MM.1S (cell line): ENCODE data around the gene PSAPL1.

Experiments
- DNase-seq: peaks from one replicate; pipeline ENCODE4 v3.0.0-alpha.2; 2015
- H2AFZ ChIP-seq: fragments of 300-600 bp; sonication (generic); 2 replicates; pipeline ENCODE4 v1.6.0; 2016; ENCODE audit warnings: antibody characterized with exemption, low read length
- H3F3A ChIP-seq: fragments of 300-600 bp; sonication (generic); 2 replicates; pipeline ENCODE4 v1.6.1; 2016; ENCODE audit warnings: mild to moderate bottlenecking, antibody characterized with exemption, low read length, moderate library complexity, mixed read lengths; ENCODE audit not compliant: insufficient read depth
- H3K27ac ChIP-seq: fragments of 300-600 bp; sonication (generic); 2 replicates; pipeline ENCODE4 v1.5.1; 2016; ENCODE audit warnings: mild to moderate bottlenecking, low read length
- H3K27me3 ChIP-seq: fragments of 300-600 bp; sonication (generic); replicated peaks from 2 replicates; pipeline ENCODE4 v1.6.0; 2016; ENCODE audit warnings: low read length; ENCODE audit not compliant: insufficient read depth
- H3K36me3 ChIP-seq: fragments of 300-600 bp; sonication (generic); replicated peaks from 2 replicates; pipeline ENCODE4 v1.6.1; 2016; ENCODE audit warnings: mild to moderate bottlenecking, low read length, mixed read lengths; ENCODE audit not compliant: insufficient read depth
- H3K4me1 ChIP-seq: fragments of 300-600 bp; sonication (generic); 2 replicates; pipeline ENCODE4 v1.6.1; 2016; ENCODE audit warnings: low read length, mixed read lengths
- H3K4me2 ChIP-seq: fragments of 300-600 bp; sonication (generic); 2 replicates; pipeline ENCODE4 v1.6.0; 2016; ENCODE audit warnings: low read depth, low read length
- H3K4me3 ChIP-seq: fragments of 300-600 bp; sonication (generic); 2 replicates; pipeline ENCODE4 v1.5.1; 2016; ENCODE audit warnings: low read length, mixed read lengths
- H3K79me2 ChIP-seq: fragments of 300-600 bp; sonication (generic); 2 replicates; pipeline ENCODE4 v1.6.1; 2016; ENCODE audit warnings: mixed run types, low read length, mixed read lengths
- H3K9ac ChIP-seq: fragments of 300-600 bp; sonication (generic); 2 replicates; pipeline ENCODE4 v1.6.1; 2016; ENCODE audit warnings: low read length, mixed read lengths
- H3K9me2 ChIP-seq: fragments of 300-600 bp; sonication (generic); replicated peaks from 2 replicates; pipeline ENCODE4 v1.6.1; 2016; ENCODE audit warnings: mild to moderate bottlenecking, low read length, mixed read lengths; ENCODE audit not compliant: insufficient read depth
- H3K9me3 ChIP-seq: fragments of 300-600 bp; sonication (generic); replicated peaks from 2 replicates; pipeline ENCODE4 v1.6.1; 2016; ENCODE audit warnings: mild to moderate bottlenecking, low read length, mixed read lengths; ENCODE audit not compliant: insufficient read depth
- H4K20me1 ChIP-seq: fragments of 300-600 bp; sonication (generic); 2 replicates; pipeline ENCODE4 v1.6.1; 2016; ENCODE audit warnings: mild to moderate bottlenecking, low read length, moderate library complexity, mixed read lengths; ENCODE audit not compliant: insufficient read depth
- EZH2 ChIP-seq: fragments of 300-600 bp; sonication (generic); optimal IDR thresholded peaks from 2 replicates; pipeline ENCODE3; 2017; ENCODE audit warnings: low read depth, mild to moderate bottlenecking, antibody characterized with exemption, low read length, mixed read lengths
- EZH2phosphoT487 ChIP-seq: fragments of 300-600 bp; sonication (generic); IDR thresholded peaks from 2 replicates; pipeline ENCODE4 v1.6.1; 2018; ENCODE audit warnings: antibody characterized with exemption, low read length
- TF ChIP-seq, protein P1 (sequence below): fragments of 300-600 bp; sonication (generic); IDR thresholded peaks from 2 replicates; pipeline ENCODE4 v1.5.1; 2016; ENCODE audit warnings: antibody characterized with exemption, low read length, mixed read lengths

Gene PSAPL1

DNA sequence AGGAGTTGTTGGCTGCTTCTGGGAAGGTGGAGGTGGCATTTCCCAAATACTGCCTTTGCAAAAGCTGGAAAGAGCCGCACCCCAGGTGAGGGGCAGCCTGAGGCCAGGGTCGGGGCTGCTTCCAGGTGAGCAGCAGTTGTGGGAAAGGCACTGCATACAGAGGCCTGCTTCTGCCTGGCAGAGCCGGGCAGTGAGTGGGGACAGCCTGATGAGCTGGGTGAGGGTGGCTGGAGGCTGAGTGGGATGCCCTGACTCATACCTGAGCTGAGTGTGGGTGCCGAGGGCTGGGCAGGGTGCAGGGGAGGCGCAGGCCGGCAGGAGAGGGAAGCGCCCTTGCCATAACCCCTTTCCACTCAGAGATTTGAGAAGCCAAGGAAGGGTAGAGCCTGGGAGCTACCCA, 6.5 kb upstream of the PSAPL1 start:
- Histone ChIP-seq H3K79me2 (no peaks in the 10 kb centered on the region), H3K9me3 (no peaks in the 10 kb centered on the region), H3K9ac (no peak overlapping the region), H3K27me3 (peaks cover 75% of the 10 kb centered on the region), H3F3A (no peaks in the 10 kb centered on the region), H3K27ac (no peak overlapping the region), H2AFZ (no peak overlapping the region), H4K20me1 (no peaks in the 10 kb centered on the region), H3K4me3 (no peak overlapping the region), H3K4me2 (no peak overlapping the region), H3K9me2 (no peaks in the 10 kb centered on the region), H3K36me3 (no peaks in the 10 kb centered on the region), H3K4me1 (no peaks in the 10 kb centered on the region)
- no peak for DNase-seq
- TF ChIP-seq, protein P1, sequence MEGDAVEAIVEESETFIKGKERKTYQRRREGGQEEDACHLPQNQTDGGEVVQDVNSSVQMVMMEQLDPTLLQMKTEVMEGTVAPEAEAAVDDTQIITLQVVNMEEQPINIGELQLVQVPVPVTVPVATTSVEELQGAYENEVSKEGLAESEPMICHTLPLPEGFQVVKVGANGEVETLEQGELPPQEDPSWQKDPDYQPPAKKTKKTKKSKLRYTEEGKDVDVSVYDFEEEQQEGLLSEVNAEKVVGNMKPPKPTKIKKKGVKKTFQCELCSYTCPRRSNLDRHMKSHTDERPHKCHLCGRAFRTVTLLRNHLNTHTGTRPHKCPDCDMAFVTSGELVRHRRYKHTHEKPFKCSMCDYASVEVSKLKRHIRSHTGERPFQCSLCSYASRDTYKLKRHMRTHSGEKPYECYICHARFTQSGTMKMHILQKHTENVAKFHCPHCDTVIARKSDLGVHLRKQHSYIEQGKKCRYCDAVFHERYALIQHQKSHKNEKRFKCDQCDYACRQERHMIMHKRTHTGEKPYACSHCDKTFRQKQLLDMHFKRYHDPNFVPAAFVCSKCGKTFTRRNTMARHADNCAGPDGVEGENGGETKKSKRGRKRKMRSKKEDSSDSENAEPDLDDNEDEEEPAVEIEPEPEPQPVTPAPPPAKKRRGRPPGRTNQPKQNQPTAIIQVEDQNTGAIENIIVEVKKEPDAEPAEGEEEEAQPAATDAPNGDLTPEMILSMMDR = no peak
- TF ChIP-seq EZH2 (no peak), EZH2phosphoT487 (no peak)

DNA sequence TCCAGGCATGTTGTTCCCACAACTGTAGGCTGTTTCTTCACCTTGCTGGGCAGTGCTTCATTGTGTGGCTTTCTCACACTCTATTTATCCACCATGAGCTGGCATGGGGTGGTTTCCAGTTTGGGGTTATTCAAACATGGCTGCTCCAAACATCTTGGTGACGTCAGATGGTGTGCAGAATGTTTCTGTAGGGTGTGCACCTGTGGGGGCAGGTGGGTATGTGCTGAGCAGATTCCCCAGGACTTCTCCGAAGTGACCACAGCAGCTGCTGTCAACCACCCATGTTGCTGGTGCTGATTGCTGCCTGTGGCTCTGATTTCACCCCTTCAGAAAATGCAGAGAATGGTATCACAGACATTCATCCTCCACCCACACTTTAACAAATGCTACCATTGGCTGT, 5.0 kb upstream of the PSAPL1 start:
- Histone ChIP-seq H3K4me1 (no peaks in the 10 kb centered on the region), H3K4me2 (no peak overlapping the region), H4K20me1 (no peaks in the 10 kb centered on the region), H3K9me3 (no peaks in the 10 kb centered on the region), H3F3A (no peaks in the 10 kb centered on the region), H3K9me2 (no peaks in the 10 kb centered on the region), H3K27me3 (peaks cover 77% of the 10 kb centered on the region), H2AFZ (no peak overlapping the region), H3K79me2 (no peaks in the 10 kb centered on the region), H3K4me3 (no peak overlapping the region), H3K9ac (no peak overlapping the region), H3K27ac (no peak overlapping the region), H3K36me3 (no peaks in the 10 kb centered on the region)
- TF ChIP-seq EZH2phosphoT487 (no peak), EZH2 (no peak)
- TF ChIP-seq, protein P1 = no peak
- DNase-seq = no peak

DNA sequence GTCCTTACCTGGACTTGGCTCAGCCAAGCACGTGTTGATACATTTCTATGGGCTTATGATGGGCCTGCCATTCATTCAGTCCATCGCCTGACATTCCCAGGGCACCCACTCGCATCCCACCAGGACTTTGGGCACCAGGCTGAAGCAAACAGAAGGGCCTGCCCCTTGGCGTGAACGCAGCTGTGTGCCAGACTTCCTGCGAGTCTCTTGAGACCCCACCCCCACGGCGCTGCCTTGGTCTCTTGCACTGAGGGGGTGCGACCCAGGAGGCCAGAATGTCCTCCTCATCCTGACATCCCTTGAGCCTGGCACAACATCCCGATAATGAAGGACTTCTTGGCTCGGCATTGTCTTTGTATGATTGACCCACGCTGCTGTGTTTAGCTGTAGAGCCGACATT, 1.5 kb upstream of the PSAPL1 start:
- H3K4me2 ChIP-seq = no peak overlapping the region
- H3K4me1 ChIP-seq = no peaks in the 10 kb centered on the region
- H3K36me3 ChIP-seq = no peaks in the 10 kb centered on the region
- no peak for DNase-seq
- no peak overlapping the region for H2AFZ ChIP-seq
- peaks cover 91% of the 10 kb centered on the region for H3K27me3 ChIP-seq
- H3K9ac ChIP-seq = no peak overlapping the region
- H4K20me1 ChIP-seq = no peaks in the 10 kb centered on the region
- no peaks in the 10 kb centered on the region for H3K9me3 ChIP-seq
- H3K9me2 ChIP-seq = no peaks in the 10 kb centered on the region
- no peak overlapping the region for H3K27ac ChIP-seq
- TF ChIP-seq EZH2phosphoT487 (no peak), EZH2 (no peak)
- TF ChIP-seq, protein P1 = no peak
- no peak overlapping the region for H3K4me3 ChIP-seq
- H3F3A ChIP-seq = no peaks in the 10 kb centered on the region
- no peaks in the 10 kb centered on the region for H3K79me2 ChIP-seq
